Lung (tissue), 12 donors: ENCODE data around the gene ACTR1A. TPM values are rescaled to one million over a fixed set of nuclear protein-coding genes. Genes with fewer than 3 reads are reported as not detected.

ENCODE experiments used
- ATAC-seq: fragments of 200-7000 bp; cut with Tn5 transposase; one replicate; pipeline ENCODE4 v1.9.1; 2020; ENCODE audit warnings: moderate number of reproducible peaks; ENCODE audit not compliant: insufficient read depth, low FRiP score
- DNase-seq, 3 donors: peaks; one replicate each; pipeline ENCODE4 v3.0.0-alpha.2; 2013 to 2017
- H3K27ac ChIP-seq, 2 donors: one replicate each; pipeline ENCODE4 v1.5.1; 2013; ENCODE audit warnings: mild to moderate bottlenecking in 2 of 2, moderate library complexity in 2 of 2, control low read depth in 1 of 2, inconsistent platforms in 1 of 2, low read depth in 1 of 2, low read length in 1 of 2
- H3K27me3 ChIP-seq, 3 donors: one replicate each; pipeline ENCODE4 v1.5.1; 2013; ENCODE audit warnings: low read length in 2 of 3; ENCODE audit not compliant: control insufficient read depth in 3 of 3, insufficient read depth in 3 of 3
- H3K36me3 ChIP-seq, 4 donors: one replicate each; pipeline ENCODE4 v1.5.1; 2013; ENCODE audit warnings: low read length in 4 of 4, mild to moderate bottlenecking in 1 of 4, moderate library complexity in 1 of 4; ENCODE audit not compliant: control insufficient read depth in 4 of 4, insufficient read depth in 4 of 4
- H3K4me1 ChIP-seq, 5 donors: one replicate each; pipeline ENCODE4 v1.5.1; 2013; ENCODE audit warnings: low read length in 5 of 5, mild to moderate bottlenecking in 2 of 5, moderate library complexity in 1 of 5; ENCODE audit not compliant: control insufficient read depth in 5 of 5, insufficient read depth in 5 of 5
- H3K4me3 ChIP-seq: one replicate; pipeline ENCODE4 v1.5.1; 2013; ENCODE audit warnings: mild to moderate bottlenecking, control low read depth, moderate library complexity
- H3K9ac ChIP-seq, 2 donors: one replicate each; pipeline ENCODE4 v1.5.1; 2013; ENCODE audit warnings: low read length in 2 of 2, control low read depth in 1 of 2; ENCODE audit not compliant: insufficient read depth in 1 of 2
- H3K9me3 ChIP-seq, 4 donors: one replicate each; pipeline ENCODE4 v1.5.1; 2013; ENCODE audit warnings: low read length in 3 of 4, mild to moderate bottlenecking in 1 of 4, moderate library complexity in 1 of 4; ENCODE audit not compliant: control insufficient read depth in 4 of 4, insufficient read depth in 3 of 4
- CTCF ChIP-seq: IDR thresholded peaks from 2 replicates; pipeline ENCODE4 v1.5.1; 2012; ENCODE audit warnings: mild to moderate bottlenecking; ENCODE audit errors: control extremely low read depth, extremely low read depth
- WGBS, 2 donors: extraction: QIAGEN DNeasy Blood & Tissue Kit; methylation state at CpG; one replicate each; pipeline ENCODE4 v1.1.7; 2013; 5-methylcytosine and 5-hydroxymethylcytosine counted together
- polyA plus RNA-seq, 2 donors: library from polyadenylated mRNA; stranded (reverse); fragments of 200-250 nt; gene quantifications; one replicate each; pipeline ENCODE4 v1.2.1, GENCODE V29; 2013
- total RNA-seq, 2 donors: library from RNA; depleted of rRNA in 1 of 2; stranded (reverse); fragments of >200 nt in 1 of 2; gene quantifications; one replicate each; pipeline ENCODE4 v1.2.1, GENCODE V29; 2014 to 2021
- donor health status: control.
- donor health status: control.
- donor health status: Bipolar disorder and iron deficiency.
- donor health status: healthy.
- donor health status: DM: yes; HTN: yes; CAD: no.

ACTR1A gene
- total and polyA plus RNA-seq, 4 donors, result 72.0 to 96.0 (median 84.3) TPM

GRCh38 chr10:102527546-102527945 is 25.0 kb upstream of the ACTR1A start:
- no peak for DNase-seq
- Histone ChIP-seq H3K27ac (no peak overlapping the region), H3K36me3 (peaks cover 0 to 16% (median 15%) of the 10 kb centered on the region in 4 donors), H3K9ac (no peak overlapping the region), H3K27me3 (no peaks in the 10 kb centered on the region), H3K4me3 (no peak overlapping the region), H3K9me3 (no peaks in the 10 kb centered on the region), H3K4me1 (peaks cover 0 to 10% (median 0%) of the 10 kb centered on the region in 5 donors)
- ATAC-seq, result no peak
- WGBS, 2 donors, result 90 to 97% methylated on average over 2 of the region's 2 CpGs
- no peak for TF ChIP-seq CTCF

DNA sequence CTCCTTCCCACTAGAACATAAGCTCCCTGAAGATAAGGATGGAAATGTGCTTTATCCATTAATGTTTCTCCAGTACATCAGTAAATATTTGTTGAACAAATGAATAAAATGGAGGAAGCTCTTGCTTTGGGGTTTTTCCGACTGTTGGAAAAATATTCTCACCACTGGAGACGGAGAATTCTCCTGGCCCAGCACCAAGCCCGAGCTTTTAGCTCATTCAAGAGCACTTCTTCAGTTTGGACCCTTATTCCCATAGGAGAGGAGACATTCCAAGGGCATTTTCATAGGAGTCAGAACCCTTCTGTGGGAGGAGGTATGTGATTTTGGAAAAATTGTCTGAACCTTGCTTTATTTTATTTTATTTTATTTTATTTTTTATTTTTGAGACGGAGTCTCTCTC is 22.2 kb upstream of the ACTR1A start:
- H3K27me3 ChIP-seq, result no peaks in the 10 kb centered on the region
- peaks cover 0 to 18% (median 15%) of the 10 kb centered on the region in 4 donors for H3K36me3 ChIP-seq
- H3K9me3 ChIP-seq, result no peaks in the 10 kb centered on the region
- H3K27ac ChIP-seq, result no peak overlapping the region
- no peak for TF ChIP-seq CTCF
- H3K4me1 ChIP-seq, result peaks cover 0 to 10% (median 0%) of the 10 kb centered on the region in 5 donors
- DNase-seq, result no peak
- no peak overlapping the region for H3K9ac ChIP-seq
- H3K4me3 ChIP-seq, result no peak overlapping the region
- WGBS, 2 donors, result 78 to 88% methylated on average over 4 of the region's 4 CpGs
- ATAC-seq, result no peak

GRCh38 chr10:102523250-102524029 is 20.9 kb upstream of the ACTR1A start:
- 81 to 90% methylated on average over 7 of the region's 7 CpGs for WGBS, 2 donors
- TF ChIP-seq CTCF, result no peak
- peak overlapping the region in 1 of 2 donors; percentile 49 for H3K27ac ChIP-seq
- ATAC-seq (no peak), DNase-seq (no peak)
- peaks cover 0 to 19% (median 15%) of the 10 kb centered on the region in 4 donors for H3K36me3 ChIP-seq
- H3K9me3 ChIP-seq, result no peaks in the 10 kb centered on the region
- no peaks in the 10 kb centered on the region for H3K27me3 ChIP-seq
- no peak overlapping the region for H3K9ac ChIP-seq
- peaks cover 0 to 10% (median 0%) of the 10 kb centered on the region in 5 donors for H3K4me1 ChIP-seq
- no peak overlapping the region for H3K4me3 ChIP-seq
